Measurements from ENCODE around the gene DNAL4.

Gene DNAL4

DNA sequence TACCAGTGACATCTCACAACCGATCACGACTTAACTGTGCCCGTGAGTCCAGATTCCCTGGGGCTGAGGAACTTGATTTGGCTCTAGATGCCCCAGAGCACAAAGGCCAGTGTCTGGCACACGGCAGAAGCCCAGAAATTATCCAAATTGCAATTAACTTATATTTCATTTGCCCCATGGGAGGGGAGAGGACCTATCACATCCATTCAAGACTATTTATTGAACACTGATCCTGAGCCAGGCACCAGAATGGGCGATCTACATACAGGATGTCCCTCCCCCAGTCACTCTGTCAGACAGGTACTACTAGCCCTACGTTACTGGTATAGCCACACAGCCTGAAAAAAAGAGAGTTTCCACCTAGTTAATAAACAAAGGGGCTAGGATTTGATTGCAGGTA is 5.1 kb downstream of the DNAL4 start:
- TF ChIP-seq, protein P1, sequence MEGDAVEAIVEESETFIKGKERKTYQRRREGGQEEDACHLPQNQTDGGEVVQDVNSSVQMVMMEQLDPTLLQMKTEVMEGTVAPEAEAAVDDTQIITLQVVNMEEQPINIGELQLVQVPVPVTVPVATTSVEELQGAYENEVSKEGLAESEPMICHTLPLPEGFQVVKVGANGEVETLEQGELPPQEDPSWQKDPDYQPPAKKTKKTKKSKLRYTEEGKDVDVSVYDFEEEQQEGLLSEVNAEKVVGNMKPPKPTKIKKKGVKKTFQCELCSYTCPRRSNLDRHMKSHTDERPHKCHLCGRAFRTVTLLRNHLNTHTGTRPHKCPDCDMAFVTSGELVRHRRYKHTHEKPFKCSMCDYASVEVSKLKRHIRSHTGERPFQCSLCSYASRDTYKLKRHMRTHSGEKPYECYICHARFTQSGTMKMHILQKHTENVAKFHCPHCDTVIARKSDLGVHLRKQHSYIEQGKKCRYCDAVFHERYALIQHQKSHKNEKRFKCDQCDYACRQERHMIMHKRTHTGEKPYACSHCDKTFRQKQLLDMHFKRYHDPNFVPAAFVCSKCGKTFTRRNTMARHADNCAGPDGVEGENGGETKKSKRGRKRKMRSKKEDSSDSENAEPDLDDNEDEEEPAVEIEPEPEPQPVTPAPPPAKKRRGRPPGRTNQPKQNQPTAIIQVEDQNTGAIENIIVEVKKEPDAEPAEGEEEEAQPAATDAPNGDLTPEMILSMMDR (conservative IDR thresholded peaks at IDR 0.05; ENCODE audit: low read depth, low read length): no peak
- DNase-seq (ENCODE audit: low read depth): no peak
- H3K4me3 ChIP-seq (ENCODE audit: low read length): no peak overlapping the region

DNA sequence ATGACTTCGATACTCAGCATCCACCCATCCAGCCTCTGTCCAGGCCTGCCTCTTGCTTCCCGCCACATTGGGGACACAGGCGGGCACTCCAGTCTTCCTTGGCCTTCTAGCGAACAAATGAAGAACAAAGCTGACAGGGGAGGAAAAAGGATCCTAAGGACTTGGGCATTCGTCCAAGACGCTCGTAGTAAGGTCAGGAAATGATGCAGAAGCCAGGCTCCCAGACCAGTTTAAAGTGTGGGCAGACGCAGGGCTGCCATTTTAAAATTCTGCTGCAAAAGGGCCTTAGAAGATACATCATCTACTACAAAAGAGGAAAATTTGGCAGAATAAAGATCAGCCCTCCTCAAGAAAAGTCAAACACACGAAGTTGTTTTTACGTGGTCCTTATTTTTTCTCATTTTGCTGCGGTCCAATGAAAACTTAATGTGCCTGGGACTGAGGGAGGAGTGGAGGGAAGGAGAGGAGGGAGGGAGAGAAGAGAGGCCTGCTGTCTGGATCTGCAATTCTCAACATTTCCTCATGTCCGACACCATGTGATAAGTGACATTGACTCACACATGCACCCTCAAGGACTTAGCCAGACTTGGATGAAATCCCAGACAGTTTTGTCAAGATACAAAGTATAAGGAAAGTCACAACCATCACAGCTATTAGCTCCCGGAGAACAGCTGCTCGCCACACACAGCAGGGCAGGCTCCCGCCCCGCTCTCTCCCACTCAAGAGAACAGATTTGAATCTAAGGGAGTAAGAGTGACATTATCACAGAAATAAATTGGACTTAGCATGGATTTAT is 5.7 kb downstream of the DNAL4 start:
- peak; percentile 98 for DNase-seq (ENCODE audit: low read depth)
- no peak overlapping the region for H3K4me3 ChIP-seq (ENCODE audit: low read length)
- TF ChIP-seq, protein P1 (conservative IDR thresholded peaks at IDR 0.05; ENCODE audit: low read depth, low read length): no peak

DNA sequence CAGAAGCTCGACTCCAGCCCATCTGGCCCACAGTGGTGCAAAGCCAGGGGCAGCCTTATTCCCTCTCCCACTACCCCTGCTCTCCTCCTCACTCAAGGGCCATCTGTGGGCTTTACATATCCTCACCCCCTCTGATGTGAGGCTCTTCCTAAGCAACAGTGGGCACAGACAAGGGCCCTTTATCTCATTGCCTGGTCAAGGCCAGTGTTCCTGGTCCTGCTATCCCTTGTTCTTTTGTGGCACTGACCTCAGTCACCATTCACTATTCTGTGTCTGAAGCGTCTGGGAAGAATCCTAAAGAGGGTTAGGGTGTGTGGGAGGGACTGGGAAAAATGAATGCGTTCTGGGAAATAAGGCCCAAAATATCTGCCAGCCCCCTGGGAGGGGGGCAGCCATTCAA is 7.3 kb downstream of the DNAL4 start:
- H3K4me3 ChIP-seq (ENCODE audit: low read length): no peak overlapping the region
- TF ChIP-seq, protein P1 (conservative IDR thresholded peaks at IDR 0.05; ENCODE audit: low read depth, low read length): no peak
- no peak for DNase-seq (ENCODE audit: low read depth)

DNA sequence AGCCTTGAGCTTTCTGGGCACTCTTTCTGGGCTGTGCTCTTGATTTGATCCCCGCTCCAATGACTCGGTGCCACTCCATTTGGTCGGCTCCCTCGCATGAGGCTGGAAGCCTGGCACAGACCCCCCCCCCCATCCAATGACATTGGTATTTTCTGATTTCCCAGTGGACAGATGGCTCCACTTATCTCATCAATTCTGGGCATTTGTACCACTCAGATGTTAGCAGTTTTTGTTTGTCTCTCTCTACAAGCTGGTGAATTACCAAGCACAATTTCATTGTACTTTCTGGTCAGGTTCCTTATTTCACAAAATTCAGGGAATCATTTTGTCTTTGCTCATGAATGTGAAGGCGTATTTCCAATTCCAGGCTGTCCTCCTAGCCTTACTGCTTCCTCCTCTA is 9.1 kb downstream of the DNAL4 start:
- no peak for DNase-seq (ENCODE audit: low read depth)
- TF ChIP-seq, protein P1 (conservative IDR thresholded peaks at IDR 0.05; ENCODE audit: low read depth, low read length): no peak

DNA sequence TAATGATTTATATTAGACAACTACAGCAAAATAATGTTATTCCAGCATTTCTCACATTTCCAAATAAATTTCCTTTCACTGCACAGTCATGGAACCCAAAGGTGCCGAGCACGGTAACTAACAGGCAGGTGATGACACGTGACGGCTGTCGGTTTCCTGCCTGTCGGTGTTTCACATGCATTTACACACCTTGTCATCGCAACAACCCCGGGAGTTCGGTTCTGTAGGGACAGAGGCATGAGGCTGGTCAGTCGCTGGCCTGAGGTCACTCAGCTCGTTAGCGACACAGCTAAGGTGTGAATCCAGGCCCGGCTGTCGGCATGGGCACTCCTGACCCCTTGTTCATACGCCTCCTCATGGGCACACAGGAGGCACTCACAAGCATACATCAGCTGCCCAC is 9.9 kb downstream of the DNAL4 start:
- no peak overlapping the region for H3K4me3 ChIP-seq (ENCODE audit: low read length)
- TF ChIP-seq, protein P1 (conservative IDR thresholded peaks at IDR 0.05; ENCODE audit: low read depth, low read length): no peak
- no peak for DNase-seq (ENCODE audit: low read depth)

More for the DNA sequence above, 9.1 kb downstream of the DNAL4 start:
- H3K4me3 ChIP-seq (ENCODE audit: low read length): no peak overlapping the region

DNA sequence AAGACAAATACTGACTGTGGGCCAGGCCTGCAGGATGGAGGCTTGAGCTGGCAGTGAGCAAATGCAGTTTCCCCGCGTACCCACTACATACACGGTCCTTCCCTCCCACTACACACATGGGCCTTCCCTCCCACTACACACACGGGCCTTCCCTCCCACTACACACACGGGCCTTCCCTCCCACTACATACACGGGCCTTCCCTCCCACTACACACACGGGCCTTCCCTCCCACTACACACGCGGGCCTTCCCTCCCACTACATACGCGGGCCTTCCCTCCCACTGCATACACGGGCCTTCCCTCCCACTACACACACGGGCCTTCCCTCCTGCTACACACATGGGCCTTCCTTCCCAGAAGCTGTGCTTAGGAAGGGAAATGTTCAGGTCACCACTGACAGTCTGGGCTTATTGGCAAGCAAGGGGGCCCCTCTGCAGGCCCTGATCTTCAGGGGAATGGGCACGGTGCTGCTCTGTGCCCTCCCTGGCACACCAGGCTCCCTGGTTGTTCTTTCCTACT is 10.8 kb downstream of the DNAL4 start:
- no peak overlapping the region for H3K4me3 ChIP-seq (ENCODE audit: low read length)
- no peak for DNase-seq (ENCODE audit: low read depth)
- TF ChIP-seq, protein P1 (conservative IDR thresholded peaks at IDR 0.05; ENCODE audit: low read depth, low read length): no peak
